NCI-H2227 treated with DMSO at 0.1 percent for 48 hours (cell line): ENCODE measurements around the gene ANKRD63.

Experiments
- DNase-seq: peaks from one replicate; lab custom pipeline; 2025; lab: John Stamatoyannopoulos, UW

The ANKRD63 gene

GRCh38 chr15:40313531-40314398 is 30.9 kb upstream of the ANKRD63 start:
- peak; percentile 46 for DNase-seq

- DNase-seq = no peak
Measured at GRCh38 chr15:40312370-40313158, 29.7 kb upstream of the ANKRD63 start.

GRCh38 chr15:40310993-40311392 is 28.1 kb upstream of the ANKRD63 start:
- DNase-seq = no peak

- no peak for DNase-seq
Measured at GRCh38 chr15:40310001-40310959, 27.4 kb upstream of the ANKRD63 start.

DNA sequence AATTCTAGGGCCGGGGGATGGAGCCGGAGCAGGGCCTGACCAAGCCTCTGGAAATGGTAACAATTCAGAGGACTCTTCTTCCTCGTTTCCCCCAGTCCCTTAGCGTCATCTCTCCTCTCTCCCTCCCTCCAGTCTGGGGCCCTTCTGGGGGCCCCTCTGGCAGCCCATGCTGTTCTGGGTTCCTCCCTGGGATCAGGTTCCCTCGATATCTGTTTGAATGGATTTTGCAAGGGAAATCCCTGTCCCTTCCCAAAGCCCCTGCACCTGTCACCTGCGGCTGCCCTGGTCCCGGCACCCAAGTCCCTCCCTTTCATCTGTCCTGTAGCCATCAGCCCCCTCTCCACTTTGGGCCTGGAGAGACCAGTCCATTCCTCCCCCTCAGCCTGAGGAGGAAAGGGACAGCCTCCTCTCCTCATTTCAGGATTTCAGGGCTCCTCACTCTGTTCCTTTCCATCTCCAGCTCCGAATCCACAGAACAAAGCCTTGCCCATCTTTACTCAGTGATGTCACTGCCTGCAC is 26.5 kb upstream of the ANKRD63 start:
- no peak for DNase-seq

DNA sequence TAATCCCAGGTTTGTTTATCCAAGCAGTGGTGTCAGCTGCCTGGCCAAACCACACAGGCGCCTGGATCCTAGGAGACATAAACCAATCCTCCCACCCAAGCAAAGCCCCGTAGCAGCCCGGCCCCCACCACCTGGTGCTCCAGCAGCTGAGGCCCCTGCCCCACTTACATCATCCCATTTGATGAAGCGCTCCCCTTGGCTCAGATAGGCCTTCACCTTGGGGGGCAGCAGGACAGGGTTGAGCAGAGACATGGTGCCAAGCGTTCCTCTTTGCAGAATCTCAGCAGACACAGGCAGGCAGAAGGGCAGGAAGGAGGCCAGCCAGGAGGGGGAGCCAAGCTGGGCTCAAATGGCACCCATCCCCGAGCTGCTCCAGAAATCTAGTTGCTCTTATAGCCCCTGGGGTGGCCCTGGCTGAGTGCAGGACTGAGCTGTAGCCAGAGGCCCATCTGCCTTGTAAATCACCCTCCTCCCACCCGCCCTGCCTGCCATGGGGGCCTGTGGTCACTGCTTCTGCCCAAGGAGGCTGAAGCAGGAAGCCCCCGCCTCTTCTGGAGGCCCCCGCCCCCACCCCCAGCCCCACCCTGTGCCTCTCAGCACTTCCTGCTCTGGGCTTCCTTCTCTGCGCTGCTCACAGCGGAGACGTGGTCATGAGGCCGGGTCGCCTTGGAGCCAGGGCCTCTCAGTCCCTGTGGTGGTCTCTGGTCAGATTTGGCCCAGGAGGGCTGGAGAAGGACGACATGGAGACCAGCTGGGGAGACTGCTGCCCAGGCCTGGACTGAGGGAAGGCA is 24.8 kb upstream of the ANKRD63 start, which contains the start of gene PLCB2:
TSS of gene PLCB2 (minus strand) at position 515 of the 791 bp plus-strand sequence. CDS start at position 252, 263 bp downstream.
- DNase-seq = no peak

- no peak for DNase-seq
Measured at GRCh38 chr15:40306908-40307307, 24.0 kb upstream of the ANKRD63 start.

DNA sequence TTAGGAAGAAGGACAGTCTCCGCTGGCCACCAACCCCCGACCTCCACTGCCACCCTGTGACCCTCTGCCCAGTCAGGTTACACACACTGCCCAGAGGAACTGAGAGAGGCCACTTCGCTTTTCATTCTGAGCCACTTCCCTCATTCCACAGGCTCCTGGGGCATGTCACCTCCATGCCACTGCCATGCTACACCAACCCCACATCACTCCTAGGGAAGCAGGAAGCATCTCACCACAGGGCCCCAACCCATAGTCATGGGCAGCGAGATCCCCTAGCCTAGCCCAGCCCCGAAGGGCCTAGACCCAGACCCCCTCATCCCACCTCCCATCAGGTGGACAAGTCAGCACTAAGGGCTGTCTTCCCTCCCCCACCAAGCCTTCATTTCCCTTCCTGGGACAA is 23.5 kb upstream of the ANKRD63 start:
- no peak for DNase-seq

- no peak for DNase-seq
Measured at GRCh38 chr15:40305281-40305680, 22.4 kb upstream of the ANKRD63 start.

DNA sequence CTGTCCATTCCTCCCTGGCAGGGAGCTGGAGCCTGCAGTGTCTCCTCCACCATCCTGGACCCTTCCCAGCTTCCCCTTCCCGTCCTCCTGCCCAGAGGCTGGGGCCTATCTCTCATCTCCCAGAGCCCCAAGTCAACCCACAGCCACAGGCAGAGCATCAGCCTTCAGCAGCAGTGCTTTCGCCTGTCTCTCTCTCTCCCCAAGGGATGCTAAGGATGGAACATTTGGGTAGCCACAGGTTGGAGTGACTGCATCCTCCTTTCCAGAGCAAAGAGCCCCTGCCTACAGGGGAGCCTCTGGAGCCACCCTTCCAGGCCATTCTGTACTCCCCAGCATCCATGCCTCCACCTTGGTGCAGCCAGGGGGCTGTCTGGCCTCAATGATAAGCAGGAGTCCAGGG is 20.7 kb upstream of the ANKRD63 start:
- DNase-seq = no peak

DNA sequence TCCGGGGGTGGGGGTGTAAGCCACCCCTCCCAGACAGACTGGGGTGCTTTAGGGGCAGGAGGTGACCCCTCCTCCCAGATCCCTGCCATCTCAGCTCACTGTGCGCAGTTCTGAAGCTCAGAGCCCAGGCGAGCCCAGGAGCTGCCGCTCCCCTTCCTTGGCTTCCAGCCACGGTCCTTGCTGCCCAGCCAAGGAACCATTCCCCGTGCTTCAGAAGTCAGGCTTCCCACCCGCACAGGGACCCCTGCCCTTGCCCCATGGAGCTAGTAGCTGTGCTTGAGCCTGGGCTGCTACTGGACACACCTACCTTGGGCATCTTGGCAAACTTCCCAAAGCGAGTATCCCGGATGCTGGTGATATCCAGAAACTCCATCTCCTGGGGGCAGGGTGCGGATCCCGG is 20.1 kb upstream of the ANKRD63 start:
- no peak for DNase-seq

DNA sequence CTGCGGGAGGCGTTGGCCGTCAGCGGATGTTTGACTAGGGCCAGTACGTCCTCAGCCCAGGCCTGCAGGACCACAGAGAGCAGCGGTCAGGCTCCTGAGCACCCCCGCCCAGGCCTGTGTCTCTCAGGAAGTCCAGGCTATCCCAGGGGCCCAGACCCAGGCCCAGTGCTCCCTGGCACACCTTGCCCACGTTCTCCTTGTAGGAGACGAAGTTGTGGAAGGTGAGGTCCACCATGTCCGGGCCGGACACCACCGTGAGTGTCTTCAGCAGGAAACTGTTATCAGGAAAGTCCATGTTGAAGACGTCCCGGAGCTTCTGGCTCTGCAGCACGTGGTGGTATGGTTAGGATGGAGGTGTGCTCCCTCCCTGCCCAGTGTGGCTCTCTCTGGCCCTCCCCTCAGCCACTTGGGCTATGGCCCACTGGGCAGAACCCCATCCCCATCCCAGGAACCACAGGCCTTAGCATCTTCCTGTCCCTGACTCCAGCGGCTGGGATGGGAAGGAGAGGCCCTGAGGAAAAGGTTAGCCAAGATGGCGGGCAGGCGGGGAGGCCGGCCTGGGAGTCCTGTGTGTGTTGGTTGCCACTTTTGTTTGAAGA is 19.5 kb upstream of the ANKRD63 start:
- DNase-seq = no peak

GRCh38 chr15:40301467-40302179 is 18.8 kb upstream of the ANKRD63 start:
- DNase-seq = no peak

- no peak for DNase-seq
Measured at GRCh38 chr15:40300771-40301170, 17.9 kb upstream of the ANKRD63 start.

DNA sequence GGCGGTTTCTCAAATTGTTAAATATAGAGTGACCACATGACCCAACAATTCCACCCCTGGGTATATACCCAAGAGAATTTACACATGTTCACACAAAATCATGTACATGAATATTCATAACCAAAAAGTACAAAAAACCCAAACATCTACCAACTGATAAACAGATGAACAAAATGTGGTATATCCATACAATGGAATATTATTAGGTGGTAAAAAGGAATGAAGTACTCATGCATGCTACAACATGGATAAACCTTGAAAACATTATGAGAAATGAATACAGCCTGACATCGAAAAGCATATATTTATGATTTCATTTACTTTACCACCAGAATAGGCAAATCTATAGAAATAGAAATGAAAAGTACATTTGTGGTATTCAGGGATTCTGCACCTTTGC is 17.5 kb upstream of the ANKRD63 start:
- no peak for DNase-seq

- DNase-seq = no peak
Measured at GRCh38 chr15:40298216-40298935, 15.5 kb upstream of the ANKRD63 start.

- DNase-seq = no peak
Measured at GRCh38 chr15:40297356-40297755, 14.5 kb upstream of the ANKRD63 start.

DNA sequence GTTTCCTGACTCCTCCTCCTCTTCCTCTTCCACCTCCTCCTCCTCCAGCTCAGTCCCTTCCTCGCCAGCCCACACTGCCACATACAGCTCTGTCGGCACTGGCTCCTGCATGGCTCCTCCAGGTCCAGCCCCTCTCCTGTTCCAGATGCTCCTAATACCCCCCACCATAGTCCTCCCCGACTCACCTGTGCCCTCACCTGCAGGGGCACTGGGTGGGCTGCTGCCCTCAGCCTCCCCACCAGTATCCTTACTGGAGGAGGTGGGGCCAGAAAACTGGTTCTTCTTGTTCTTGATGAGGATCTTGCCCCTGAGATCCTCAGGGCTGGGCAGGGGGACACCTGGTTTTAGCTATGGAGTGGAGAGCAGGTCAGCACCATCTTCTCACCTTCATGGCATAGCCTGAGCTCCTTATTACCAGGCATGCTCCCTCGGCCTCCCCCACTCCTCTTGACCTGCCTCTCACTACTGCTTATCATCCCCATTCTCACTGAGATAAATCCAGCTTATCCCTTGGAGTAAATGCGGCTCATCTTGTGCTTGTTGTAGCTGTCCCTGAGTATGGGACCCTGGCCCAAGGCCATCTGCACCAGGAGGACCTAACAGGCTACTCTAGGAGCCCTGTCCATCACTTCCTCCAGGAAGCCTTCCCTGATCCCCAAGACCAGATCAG is 13.8 kb upstream of the ANKRD63 start:
- no peak for DNase-seq
